KBM-7 (cell line): ENCODE data around the gene LANCL1.

Source experiments
- DNase-seq: peaks from one replicate; pipeline ENCODE4 v3.0.0-alpha.2; 2015
- in situ Hi-C: fragments of 300-500 bp; cut with MboI; formaldehyde crosslinking; loops from 2 replicates; pipeline ENCODE4 v1.14.3; 2020; ENCODE audit warnings: low sequenced_read_pairs, low pct_unique_long_range_greater_than_20kb, mixed read lengths

The LANCL1 gene

DNA sequence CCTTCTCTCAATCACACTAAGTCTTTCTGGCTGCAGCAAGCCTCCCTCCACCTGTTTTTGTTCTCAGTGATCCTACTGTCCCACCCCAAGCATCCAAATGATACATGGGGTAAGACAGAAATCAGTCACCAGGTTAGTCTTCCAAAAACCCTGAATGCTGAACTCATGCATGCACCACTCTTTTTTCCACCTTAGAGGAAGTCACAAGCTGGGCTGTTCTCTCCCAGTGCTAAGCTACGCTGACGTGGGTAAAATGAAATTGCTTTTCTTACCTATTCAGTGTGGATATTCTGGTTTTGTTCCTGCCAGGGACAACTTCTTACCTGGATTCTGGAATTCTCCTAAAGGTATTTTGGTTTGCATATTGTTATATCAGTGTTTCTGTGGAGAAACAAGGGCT is 54.2 kb downstream of the LANCL1 start:
- in situ Hi-C loops, result no loop called here
- peak; percentile 16 for DNase-seq

DNA sequence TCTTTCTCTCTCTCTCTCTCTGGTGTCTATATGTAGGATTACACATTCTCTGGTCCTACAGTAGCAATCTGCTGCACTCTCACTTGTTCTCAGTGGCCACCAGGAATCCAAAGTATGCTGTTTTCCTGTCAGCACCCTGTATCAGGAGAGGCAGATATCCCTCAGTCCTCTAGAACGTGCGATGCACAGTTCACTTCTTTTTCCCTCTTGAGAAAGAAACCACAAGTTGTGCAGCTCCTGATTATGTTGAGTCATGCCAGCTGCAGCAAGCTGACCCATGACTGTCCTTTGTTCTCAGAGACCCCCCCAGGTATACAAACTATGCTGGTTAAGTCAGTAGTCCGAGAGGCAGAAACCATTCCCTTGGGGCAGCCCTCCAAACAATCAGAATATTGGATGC is 54.6 kb downstream of the LANCL1 start:
- in situ Hi-C loops, result no loop called here
- peak; percentile 27 for DNase-seq

DNA sequence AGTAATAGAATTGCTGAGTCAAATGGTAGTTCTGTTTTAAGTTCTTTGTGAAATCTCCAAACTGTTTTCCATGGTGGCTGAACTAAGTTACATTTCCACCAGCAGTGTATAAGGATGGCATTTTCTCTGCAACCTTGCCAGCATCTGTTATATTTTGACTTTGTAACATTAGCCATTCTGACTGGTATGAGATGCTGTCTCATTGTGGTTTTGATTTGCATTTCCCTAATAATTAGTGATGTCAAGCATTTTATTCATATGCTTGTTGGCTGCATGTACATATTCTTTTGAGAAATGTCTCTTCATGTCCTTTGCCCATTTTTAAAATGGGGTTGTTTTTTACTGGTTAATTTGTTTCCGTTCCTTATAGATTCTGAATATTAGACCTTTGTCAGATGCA is 63.9 kb downstream of the LANCL1 start:
- in situ Hi-C loops, result no loop called here
- DNase-seq, result no peak

DNA sequence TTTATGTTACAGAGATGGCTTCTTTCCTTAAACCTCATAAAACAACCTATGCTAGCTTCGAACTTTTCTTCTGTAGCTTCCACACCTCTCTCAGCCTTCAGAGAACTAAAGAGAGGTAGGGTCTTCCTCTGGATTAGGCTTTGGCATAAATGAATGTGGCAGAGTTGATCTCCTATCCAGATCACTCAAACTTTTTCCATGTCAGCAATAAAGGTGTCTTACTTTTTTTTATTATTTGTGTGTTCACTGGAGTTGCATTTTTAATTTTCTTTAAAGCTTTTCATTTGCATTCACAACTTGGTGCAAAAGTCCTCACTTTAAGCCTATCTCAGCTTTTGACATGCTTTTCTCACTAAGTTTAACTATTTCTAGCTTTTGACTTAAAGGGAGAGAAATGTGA is 66.0 kb downstream of the LANCL1 start:
- no peak for DNase-seq
- in situ Hi-C loops, result no loop called here

DNA sequence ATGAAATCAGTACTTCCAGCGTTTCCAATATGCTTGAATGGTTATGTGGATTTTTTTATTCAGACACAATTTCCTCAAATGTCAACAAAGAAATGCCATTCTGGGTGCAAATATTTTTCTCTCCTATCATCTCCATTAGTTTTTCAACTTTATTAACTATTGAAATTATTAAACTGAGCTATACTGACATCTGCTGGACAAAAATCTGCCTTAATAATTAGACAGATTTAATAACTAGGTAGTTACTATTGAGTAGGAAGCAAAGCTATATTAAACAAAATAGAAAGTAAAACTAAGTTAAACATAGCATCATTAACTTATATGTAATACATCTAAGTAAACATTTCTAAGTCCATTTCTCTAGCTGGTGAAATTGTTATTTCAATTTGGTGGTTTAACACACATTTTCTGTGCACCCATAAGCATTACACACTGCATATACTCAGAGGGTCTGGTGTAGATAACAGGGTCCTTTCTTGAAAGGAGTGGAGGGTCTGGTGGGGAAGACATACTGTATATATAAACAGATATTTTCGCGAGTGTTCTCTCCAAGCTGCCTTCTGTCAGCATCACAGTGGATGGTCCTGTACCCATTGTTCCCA is 77.0 kb downstream of the LANCL1 start:
- in situ Hi-C loops, result no loop called here
- no peak for DNase-seq

DNA sequence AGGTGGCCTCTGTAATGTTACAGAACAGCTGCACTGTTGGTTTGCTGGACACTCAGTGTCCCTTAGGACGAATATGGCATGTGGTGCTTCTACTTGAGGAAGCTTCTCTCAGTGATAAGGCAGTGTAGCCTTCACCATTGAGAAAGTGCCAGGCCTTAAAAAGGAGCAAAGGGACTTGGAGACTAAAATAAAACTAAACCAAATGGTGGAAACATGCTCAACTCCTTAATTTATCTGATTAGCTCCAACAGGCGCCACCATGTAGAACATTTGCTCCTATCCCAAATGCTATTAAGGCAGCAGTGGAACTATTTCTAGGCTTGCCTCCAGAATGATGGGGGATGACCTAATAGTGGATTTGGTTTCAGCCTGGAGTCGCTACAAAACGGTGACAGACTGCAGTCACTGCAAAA is 84.1 kb downstream of the LANCL1 start:
- in situ Hi-C loops, result no loop called here
- no peak for DNase-seq

DNA sequence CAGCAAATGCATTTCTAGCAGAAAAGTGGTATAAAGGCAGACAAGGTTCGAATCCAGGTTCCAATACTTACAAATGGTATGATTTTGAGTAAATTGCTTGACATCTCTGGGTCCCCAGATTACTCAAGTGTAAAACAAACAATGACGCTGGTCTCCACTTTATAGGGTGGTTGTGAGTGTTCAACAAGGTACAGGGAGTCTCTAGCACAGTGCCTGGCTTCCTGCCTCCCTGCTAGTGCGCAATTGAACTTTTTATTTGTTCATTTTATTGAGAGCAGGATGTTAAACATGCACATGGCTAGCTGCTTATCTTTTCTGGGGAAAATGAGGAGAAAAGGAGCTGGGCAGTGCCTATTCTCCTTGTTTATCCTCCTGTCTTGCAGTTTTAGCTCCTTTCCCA is 86.7 kb downstream of the LANCL1 start:
- in situ Hi-C loops, result no loop called here
- DNase-seq, result no peak

DNA sequence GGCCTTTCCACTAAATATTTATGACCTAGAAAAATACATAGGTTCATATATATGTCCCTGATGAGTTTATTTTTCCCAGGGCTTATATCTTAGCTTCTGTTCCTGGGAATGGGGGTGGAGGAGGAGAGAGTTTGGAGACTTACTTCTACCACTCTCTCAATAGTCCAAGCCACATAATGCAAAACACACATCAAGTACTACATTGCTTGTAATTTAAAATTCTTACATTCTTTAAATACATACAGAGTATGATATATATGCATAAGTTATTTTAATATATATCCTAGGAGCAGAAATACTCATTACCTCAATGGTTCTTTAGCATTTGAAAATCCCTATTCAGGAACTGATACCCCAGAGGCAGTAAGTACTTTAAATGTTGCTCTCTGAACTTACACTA is 88.4 kb downstream of the LANCL1 start:
- in situ Hi-C loops, result no loop called here

DNA sequence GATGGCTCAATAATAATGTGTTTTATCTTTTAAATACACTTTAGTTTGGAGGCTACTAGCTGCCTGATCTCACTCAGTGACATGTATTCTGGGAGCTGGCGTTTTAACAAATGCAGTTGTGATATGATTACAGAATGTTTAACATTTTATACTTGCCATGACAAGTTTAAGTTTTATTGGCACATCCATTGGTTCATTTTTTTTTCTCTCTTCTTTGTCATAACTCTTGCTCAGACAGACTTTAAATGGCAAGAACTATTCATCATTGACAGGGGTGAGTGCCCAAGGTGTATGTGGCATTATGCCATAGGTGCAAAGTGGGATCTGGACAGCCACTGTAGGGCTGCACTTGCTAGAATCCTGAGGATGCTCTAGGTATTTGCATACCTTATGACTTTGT is 89.5 kb downstream of the LANCL1 start:
- no peak for DNase-seq
- in situ Hi-C loops, result no loop called here

More for the DNA sequence above, 88.4 kb downstream of the LANCL1 start:
- no peak for DNase-seq
